OCI-LY7 (cell line): ENCODE results near the gene CAPZB. TPM values are rescaled to one million over a fixed set of nuclear protein-coding genes. Genes with fewer than 3 reads are reported as not detected.

Experiments used
- BruUV-seq: library from RNA; stranded (reverse); fragments of 400-500 nt; replicated peaks from 2 replicates; lab custom pipeline; 2021; lab: Mats Ljungman, UMichigan
- CTCF ChIA-PET: fragments of 300-600 bp; sonication (Branson Sonifier 250); formaldehyde crosslinking; loops from one replicate; lab custom pipeline; 2022; ENCODE audit warnings: antibody characterized with exemption; ENCODE audit not compliant: unreplicated experiment; lab: Charles Lee
- POLR2A ChIA-PET: fragments of 300-600 bp; sonication (Branson Sonifier 250); formaldehyde crosslinking; loops from one replicate; lab custom pipeline; 2022; ENCODE audit warnings: antibody characterized with exemption; lab: Charles Lee
- DNase-seq: peaks from one replicate; pipeline ENCODE4 v3.0.0-alpha.2; 2015; ENCODE audit warnings: low spot score
- H2AFZ ChIP-seq: fragments of 200-600 bp; sonication (generic), shearing (Covaris generic); 2 replicates; pipeline ENCODE4 v1.6.1; 2014; ENCODE audit warnings: mild to moderate bottlenecking, antibody characterized with exemption, low read length, moderate library complexity
- H3K27ac ChIP-seq: fragments of 200-600 bp; sonication (generic); 2 replicates; pipeline ENCODE4 v1.5.1; 2014; ENCODE audit warnings: mixed run types, low read depth, mild to moderate bottlenecking, moderate library complexity, low read length, inconsistent platforms; ENCODE audit not compliant: poor library complexity, severe bottlenecking
- H3K36me3 ChIP-seq: fragments of 200-600 bp; sonication (generic); 2 replicates; pipeline ENCODE4 v1.6.1; 2014; ENCODE audit warnings: mild to moderate bottlenecking, antibody characterized with exemption, low read length, moderate library complexity, mixed read lengths; ENCODE audit not compliant: insufficient read depth
- H3K4me1 ChIP-seq: fragments of 200-600 bp; sonication (generic); 2 replicates; pipeline ENCODE4 v1.5.1; 2014; ENCODE audit warnings: mild to moderate bottlenecking, low read length; ENCODE audit not compliant: insufficient read depth, poor library complexity, severe bottlenecking
- H3K4me2 ChIP-seq: fragments of 200-600 bp; sonication (generic); 2 replicates; pipeline ENCODE4 v1.6.1; 2014; ENCODE audit warnings: mild to moderate bottlenecking, low read length
- H3K4me3 ChIP-seq: fragments of 200-600 bp; sonication (generic); 2 replicates; pipeline ENCODE4 v1.5.1; 2014; ENCODE audit warnings: mild to moderate bottlenecking, low read depth, low read length; ENCODE audit not compliant: poor library complexity, severe bottlenecking
- H3K79me2 ChIP-seq: fragments of 200-600 bp; sonication (generic); 2 replicates; pipeline ENCODE4 v1.6.1; 2016; ENCODE audit warnings: low read depth, mild to moderate bottlenecking, low read length, moderate library complexity, mixed read lengths; ENCODE audit not compliant: insufficient read depth
- H3K9me2 ChIP-seq: fragments of 200-600 bp; sonication (generic); 2 replicates; pipeline ENCODE4 v1.6.1; 2016; ENCODE audit warnings: mild to moderate bottlenecking, low read length, mixed read lengths; ENCODE audit not compliant: insufficient read depth
- H3K9me3 ChIP-seq: fragments of 200-600 bp; sonication (generic); 2 replicates; pipeline ENCODE4 v1.6.1; 2014; ENCODE audit warnings: mild to moderate bottlenecking, mixed run types, low read length, mixed read lengths
- H4K20me1 ChIP-seq: fragments of 200-600 bp; sonication (generic); 2 replicates; pipeline ENCODE4 v1.6.1; 2014; ENCODE audit warnings: mild to moderate bottlenecking, antibody characterized with exemption, low read length, moderate library complexity, mixed read lengths; ENCODE audit not compliant: insufficient read depth
- EZH2phosphoT487 ChIP-seq: fragments of 200-600 bp; sonication (generic); IDR thresholded peaks from 2 replicates; pipeline ENCODE4 v1.6.1; 2018; ENCODE audit warnings: low read depth, borderline replicate concordance, mild to moderate bottlenecking, mixed run types, antibody characterized with exemption, low read length, moderate library complexity, mixed read lengths
- intact Hi-C: fragments of 100-400 bp; cut with micrococcal nuclease; formaldehyde crosslinking; loops from one replicate; pipeline ENCODE4 v1.10.0; 2022; ENCODE audit not compliant: unreplicated experiment
- total RNA-seq, 2 experiments: library from RNA; depleted of rRNA in 1 of 2; stranded (reverse); fragments of >200 nt in 1 of 2; shearing (Covaris generic) in 1 of 2; gene quantifications; 2 replicates each; pipeline ENCODE4 v1.2.3, GENCODE V29; 2014 to 2022
- TF ChIP-seq, protein P1 (sequence below): fragments of 200-600 bp; sonication (generic); conservative IDR thresholded peaks from 2 replicates; pipeline ENCODE4 v1.5.1; 2014; ENCODE audit warnings: mild to moderate bottlenecking, antibody characterized with exemption, low read length, moderate library complexity, mixed read lengths

CAPZB gene
- total RNA-seq, 2 experiments from 2014 or later = 61.3 to 187 TPM

DNA sequence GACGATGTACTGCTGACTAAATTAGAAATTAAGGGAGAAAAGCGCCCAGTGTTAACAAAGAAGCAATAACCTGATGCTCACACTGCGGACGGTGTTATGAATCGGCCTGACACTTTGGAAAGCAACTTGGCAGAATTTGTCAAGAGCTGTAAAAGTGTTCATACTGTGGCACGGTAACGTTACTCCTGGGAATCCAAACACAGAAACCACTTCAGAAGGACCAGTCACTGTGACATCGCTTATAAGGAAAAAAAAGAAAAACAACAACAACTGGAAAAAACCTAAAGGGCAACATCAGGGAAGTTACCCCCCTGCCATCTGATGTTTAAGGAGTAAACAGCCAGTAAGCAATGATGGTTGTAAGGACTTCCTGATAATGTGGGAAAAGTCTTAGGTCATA lies 27.7 kb downstream of the CAPZB start:
- Histone ChIP-seq H3K9me2 (no peaks in the 10 kb centered on the region), H3K4me3 (no peak overlapping the region), H3K4me2 (no peak overlapping the region), H3K4me1 (peaks cover 6% of the 10 kb centered on the region), H3K27ac (no peak overlapping the region), H3K79me2 (peaks cover 50% of the 10 kb centered on the region; the same call in 1 of the 2 replicates), H3K36me3 (no peaks in the 10 kb centered on the region), H4K20me1 (peaks cover 37% of the 10 kb centered on the region), H2AFZ (no peak overlapping the region), H3K9me3 (no peaks in the 10 kb centered on the region)
- BruUV-seq = no TSS peak
- POLR2A ChIA-PET = no interaction called here
- TF ChIP-seq EZH2phosphoT487 = no peak
- TF ChIP-seq, protein P1, sequence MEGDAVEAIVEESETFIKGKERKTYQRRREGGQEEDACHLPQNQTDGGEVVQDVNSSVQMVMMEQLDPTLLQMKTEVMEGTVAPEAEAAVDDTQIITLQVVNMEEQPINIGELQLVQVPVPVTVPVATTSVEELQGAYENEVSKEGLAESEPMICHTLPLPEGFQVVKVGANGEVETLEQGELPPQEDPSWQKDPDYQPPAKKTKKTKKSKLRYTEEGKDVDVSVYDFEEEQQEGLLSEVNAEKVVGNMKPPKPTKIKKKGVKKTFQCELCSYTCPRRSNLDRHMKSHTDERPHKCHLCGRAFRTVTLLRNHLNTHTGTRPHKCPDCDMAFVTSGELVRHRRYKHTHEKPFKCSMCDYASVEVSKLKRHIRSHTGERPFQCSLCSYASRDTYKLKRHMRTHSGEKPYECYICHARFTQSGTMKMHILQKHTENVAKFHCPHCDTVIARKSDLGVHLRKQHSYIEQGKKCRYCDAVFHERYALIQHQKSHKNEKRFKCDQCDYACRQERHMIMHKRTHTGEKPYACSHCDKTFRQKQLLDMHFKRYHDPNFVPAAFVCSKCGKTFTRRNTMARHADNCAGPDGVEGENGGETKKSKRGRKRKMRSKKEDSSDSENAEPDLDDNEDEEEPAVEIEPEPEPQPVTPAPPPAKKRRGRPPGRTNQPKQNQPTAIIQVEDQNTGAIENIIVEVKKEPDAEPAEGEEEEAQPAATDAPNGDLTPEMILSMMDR = no peak
- DNase-seq = no peak
- CTCF ChIA-PET = no interaction called here
- intact Hi-C loops = no loop called here

DNA sequence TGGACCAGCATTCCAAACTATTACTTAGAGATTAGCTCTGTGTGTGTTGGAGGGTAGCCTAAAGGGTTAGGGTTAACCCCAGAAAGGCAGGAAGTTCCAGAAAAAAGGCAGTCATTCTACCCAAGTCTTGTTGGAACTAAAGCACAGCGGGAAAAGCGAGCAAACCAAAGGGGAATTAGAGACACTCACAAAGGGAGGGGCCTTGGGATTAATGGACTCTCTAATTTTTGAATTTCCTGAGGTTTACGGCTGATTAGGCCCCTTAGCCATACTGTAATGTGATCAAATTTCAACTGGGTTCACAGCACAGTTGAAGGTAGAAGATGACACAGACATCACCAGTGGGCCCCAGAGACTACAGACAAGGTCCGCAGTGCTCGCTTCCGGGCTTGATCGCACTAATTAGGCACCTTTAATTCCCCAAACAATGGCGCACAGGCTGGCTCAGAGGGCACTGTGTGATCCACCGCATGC lies 28.3 kb downstream of the CAPZB start:
- Histone ChIP-seq H3K79me2 (peaks cover 46% of the 10 kb centered on the region; the same call in 1 of the 2 replicates), H3K36me3 (no peaks in the 10 kb centered on the region), H3K4me3 (no peak overlapping the region), H4K20me1 (peaks cover 34% of the 10 kb centered on the region), H3K27ac (no peak overlapping the region), H3K4me1 (peaks cover 5% of the 10 kb centered on the region), H3K4me2 (no peak overlapping the region), H2AFZ (no peak overlapping the region), H3K9me3 (no peaks in the 10 kb centered on the region), H3K9me2 (no peaks in the 10 kb centered on the region)
- intact Hi-C loops = no loop called here
- CTCF ChIA-PET = no interaction called here
- POLR2A ChIA-PET = no interaction called here
- no peak for TF ChIP-seq EZH2phosphoT487
- TF ChIP-seq, protein P1 = no peak
- no peak for DNase-seq
- BruUV-seq = no TSS peak

DNA sequence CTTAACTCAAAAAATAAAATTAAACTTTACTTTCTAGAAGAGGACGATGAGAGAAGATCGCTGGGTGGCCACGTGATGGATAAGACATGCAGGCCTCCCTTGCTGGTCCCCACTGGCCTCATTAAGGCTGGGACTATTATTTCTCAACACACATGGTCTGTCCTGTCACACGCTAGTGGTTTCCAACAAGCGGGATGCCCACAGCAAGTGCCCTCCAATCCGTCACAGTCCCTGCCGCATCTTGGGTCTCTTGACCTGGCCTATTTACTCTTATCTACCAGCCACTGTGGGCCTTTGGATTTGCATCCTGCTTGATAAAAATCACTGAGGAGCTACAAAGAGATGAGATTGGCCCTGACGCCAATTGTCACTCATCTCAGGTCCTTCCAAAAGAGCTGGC lies 30.0 kb downstream of the CAPZB start:
- no peak overlapping the region for H3K4me2 ChIP-seq
- CTCF ChIA-PET = no interaction called here

More for the DNA sequence above, 30.0 kb downstream of the CAPZB start:
- DNase-seq = no peak
- TF ChIP-seq, protein P1 = no peak
- TF ChIP-seq EZH2phosphoT487 = no peak
- POLR2A ChIA-PET = no interaction called here
- Histone ChIP-seq H3K4me1 (peaks cover 5% of the 10 kb centered on the region), H3K27ac (no peak overlapping the region), H3K9me3 (no peaks in the 10 kb centered on the region), H3K4me3 (no peak overlapping the region), H3K9me2 (no peaks in the 10 kb centered on the region), H3K36me3 (no peaks in the 10 kb centered on the region), H2AFZ (no peak overlapping the region), H3K79me2 (peaks cover 38% of the 10 kb centered on the region; the same call in 1 of the 2 replicates), H4K20me1 (peaks cover 33% of the 10 kb centered on the region)
- intact Hi-C loops = no loop called here
- no TSS peak for BruUV-seq
